KOPT-K1 (cell line): Measurements from ENCODE around the gene BIK.
"Not testable (repeated sequence)": the region's sequence is repeated elsewhere in the genome, so short reads cannot be mapped to it uniquely, and the experiment has no call there.

Experiments
- H3K27ac ChIP-seq: fragments of 200-600 bp; sonication (generic); 2 replicates; pipeline ENCODE4 v1.5.1; 2016; ENCODE audit warnings: antibody characterized with exemption, mild to moderate bottlenecking, low read depth, low read length; ENCODE audit not compliant: poor library complexity, severe bottlenecking
- H3K36me3 ChIP-seq: fragments of 200-600 bp; sonication (generic); 2 replicates; pipeline ENCODE4 v1.5.1; 2017; ENCODE audit warnings: antibody characterized with exemption, mild to moderate bottlenecking, low read length, moderate library complexity; ENCODE audit not compliant: insufficient read depth
- H3K9me3 ChIP-seq: fragments of 200-600 bp; sonication (generic); 2 replicates; pipeline ENCODE4 v1.5.1; 2017; ENCODE audit warnings: antibody characterized with exemption, low read length, mild to moderate bottlenecking; ENCODE audit not compliant: insufficient read depth, poor library complexity, severe bottlenecking

BIK gene

GRCh38 chr22:43142880-43143562 lies 32.5 kb downstream of the BIK start, which contains the start of gene MCAT:
TSS of gene MCAT (minus strand) at chr22:43143398. CDS start at chr22:43143348, 50 bp downstream.
- no peaks in the 10 kb centered on the region for H3K9me3 ChIP-seq
- H3K27ac ChIP-seq: peak within 1 kb of the TSS; percentile 65
- H3K36me3 ChIP-seq: peaks cover 34% of the 10 kb centered on the region

- Histone ChIP-seq H3K9me3 (no peaks in the 10 kb centered on the region), H3K36me3 (peaks cover 15% of the 10 kb centered on the region), H3K27ac (no peak overlapping the region)
Measured at GRCh38 chr22:43144949-43145348, 34.4 kb downstream of the BIK start.

GRCh38 chr22:43145371-43145770 lies 34.8 kb downstream of the BIK start:
- peaks cover 11% of the 10 kb centered on the region for H3K36me3 ChIP-seq

GRCh38 chr22:43146332-43146731 lies 35.8 kb downstream of the BIK start:
- H3K36me3 ChIP-seq, H3K27ac ChIP-seq, H3K9me3 ChIP-seq: not testable (repeated sequence)

More at GRCh38 chr22:43145371-43145770, 34.8 kb downstream of the BIK start:
- H3K27ac ChIP-seq, H3K9me3 ChIP-seq: not testable (repeated sequence)

- Histone ChIP-seq H3K9me3 (no peaks in the 10 kb centered on the region), H3K27ac (no peak overlapping the region), H3K36me3 (no peaks in the 10 kb centered on the region)
Measured at GRCh38 chr22:43147821-43148220, 37.3 kb downstream of the BIK start.

- Histone ChIP-seq H3K27ac (no peak overlapping the region), H3K36me3 (no peaks in the 10 kb centered on the region), H3K9me3 (no peaks in the 10 kb centered on the region)
Measured at GRCh38 chr22:43148581-43148980, 38.0 kb downstream of the BIK start.

- Histone ChIP-seq H3K9me3 (no peaks in the 10 kb centered on the region), H3K27ac (no peak overlapping the region), H3K36me3 (no peaks in the 10 kb centered on the region)
Measured at GRCh38 chr22:43150731-43151206, 40.2 kb downstream of the BIK start.

- H3K9me3 ChIP-seq: no peaks in the 10 kb centered on the region
- H3K27ac ChIP-seq: no peak within 1 kb of the TSS
- H3K36me3 ChIP-seq: no peaks in the 10 kb centered on the region
Measured at GRCh38 chr22:43151251-43152002, 40.9 kb downstream of the BIK start, which contains the start of gene TSPO. TSS of gene TSPO (plus strand) at chr22:43151559. CDS start at chr22:43159239, 7,680 bp downstream.

- Histone ChIP-seq H3K27ac (no peak overlapping the region), H3K9me3 (no peaks in the 10 kb centered on the region), H3K36me3 (no peaks in the 10 kb centered on the region)
Measured at GRCh38 chr22:43152003-43152356, 41.4 kb downstream of the BIK start.

GRCh38 chr22:43152357-43153071 lies 42.0 kb downstream of the BIK start:
- Histone ChIP-seq H3K36me3 (no peaks in the 10 kb centered on the region), H3K27ac (no peak overlapping the region), H3K9me3 (no peaks in the 10 kb centered on the region)

- no peaks in the 10 kb centered on the region for H3K9me3 ChIP-seq
- no peak overlapping the region for H3K27ac ChIP-seq
- no peaks in the 10 kb centered on the region for H3K36me3 ChIP-seq
Measured at GRCh38 chr22:43153899-43154298, 43.3 kb downstream of the BIK start.

GRCh38 chr22:43154887-43155536 lies 44.5 kb downstream of the BIK start:
- Histone ChIP-seq H3K27ac (no peak overlapping the region), H3K36me3 (no peaks in the 10 kb centered on the region), H3K9me3 (no peaks in the 10 kb centered on the region)

GRCh38 chr22:43155789-43156188 lies 45.2 kb downstream of the BIK start:
- Histone ChIP-seq H3K27ac (no peak overlapping the region), H3K36me3 (no peaks in the 10 kb centered on the region), H3K9me3 (no peaks in the 10 kb centered on the region)

GRCh38 chr22:43156413-43156812 lies 45.9 kb downstream of the BIK start:
- Histone ChIP-seq H3K27ac (no peak overlapping the region), H3K36me3 (no peaks in the 10 kb centered on the region), H3K9me3 (no peaks in the 10 kb centered on the region)
